IPS-15b (cell line): ENCODE measurements around the gene MYOF.

Experiments used
- H3K27me3 ChIP-seq: one replicate; pipeline ENCODE4 v1.6.1; 2013; ENCODE audit warnings: low read length; ENCODE audit not compliant: control insufficient read depth, insufficient read depth
- H3K36me3 ChIP-seq: one replicate; pipeline ENCODE4 v1.6.1; 2013; ENCODE audit warnings: low read length; ENCODE audit not compliant: control insufficient read depth, insufficient read depth
- H3K4me1 ChIP-seq: one replicate; pipeline ENCODE4 v1.6.1; 2013; ENCODE audit warnings: mild to moderate bottlenecking, low read length; ENCODE audit not compliant: control insufficient read depth, insufficient read depth
- H3K4me3 ChIP-seq: one replicate; pipeline ENCODE4 v1.5.1; 2013; ENCODE audit warnings: low read depth, low read length
- H3K9ac ChIP-seq: one replicate; pipeline ENCODE4 v1.6.1; 2013; ENCODE audit warnings: low read depth, mild to moderate bottlenecking, low read length
- H3K9me3 ChIP-seq: one replicate; pipeline ENCODE4 v1.6.1; 2013; ENCODE audit warnings: mild to moderate bottlenecking, low read length; ENCODE audit not compliant: control insufficient read depth, insufficient read depth

Gene MYOF

DNA sequence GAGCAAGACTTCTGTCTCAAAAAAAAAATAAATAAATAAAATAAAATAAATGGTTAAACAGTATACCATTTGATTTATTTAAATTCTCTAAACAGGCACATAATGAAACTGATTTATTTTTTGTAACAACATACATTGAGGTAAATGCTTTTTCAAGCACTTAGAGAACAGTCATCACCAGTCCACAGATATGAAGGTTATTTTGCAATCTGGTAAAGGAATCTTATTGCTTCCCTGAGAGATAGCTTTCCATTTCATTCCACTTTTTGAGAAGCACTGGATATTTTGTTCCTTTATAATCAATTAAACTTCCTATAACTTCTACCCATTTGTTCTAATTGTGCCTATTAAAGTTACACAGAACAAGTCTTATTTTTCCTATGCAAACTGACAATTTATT is 19.5 kb upstream of the MYOF start:
- no peak overlapping the region for H3K4me3 ChIP-seq

DNA sequence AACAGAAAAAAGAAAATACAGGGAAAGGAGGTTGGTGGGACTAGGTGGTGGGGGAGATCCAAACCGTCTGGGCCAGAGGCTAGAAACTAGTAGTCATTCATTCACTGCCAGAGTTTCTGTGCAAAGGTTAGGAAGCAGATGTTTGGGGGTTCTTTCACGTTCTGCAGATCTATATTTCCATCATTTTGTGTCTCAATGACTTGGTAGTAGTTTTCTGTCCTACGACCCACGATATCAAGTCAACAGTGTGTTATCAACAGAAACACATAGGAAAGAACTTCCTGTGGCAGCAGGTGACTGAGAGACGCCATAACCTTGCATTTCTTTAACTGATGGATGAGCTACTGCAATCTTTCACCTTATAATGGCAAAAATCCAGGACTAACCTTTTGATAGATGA is 16.0 kb upstream of the MYOF start:
- Histone ChIP-seq H3K9ac (no peak overlapping the region), H3K4me3 (no peak overlapping the region), H3K9me3 (no peaks in the 10 kb centered on the region)

More for the DNA sequence above, 19.5 kb upstream of the MYOF start:
- H3K9me3 ChIP-seq = no peaks in the 10 kb centered on the region
- H3K27me3 ChIP-seq = no peaks in the 10 kb centered on the region
- H3K9ac ChIP-seq = no peak overlapping the region
- H3K4me1 ChIP-seq = no peaks in the 10 kb centered on the region
- H3K36me3 ChIP-seq = peaks cover 3% of the 10 kb centered on the region

DNA sequence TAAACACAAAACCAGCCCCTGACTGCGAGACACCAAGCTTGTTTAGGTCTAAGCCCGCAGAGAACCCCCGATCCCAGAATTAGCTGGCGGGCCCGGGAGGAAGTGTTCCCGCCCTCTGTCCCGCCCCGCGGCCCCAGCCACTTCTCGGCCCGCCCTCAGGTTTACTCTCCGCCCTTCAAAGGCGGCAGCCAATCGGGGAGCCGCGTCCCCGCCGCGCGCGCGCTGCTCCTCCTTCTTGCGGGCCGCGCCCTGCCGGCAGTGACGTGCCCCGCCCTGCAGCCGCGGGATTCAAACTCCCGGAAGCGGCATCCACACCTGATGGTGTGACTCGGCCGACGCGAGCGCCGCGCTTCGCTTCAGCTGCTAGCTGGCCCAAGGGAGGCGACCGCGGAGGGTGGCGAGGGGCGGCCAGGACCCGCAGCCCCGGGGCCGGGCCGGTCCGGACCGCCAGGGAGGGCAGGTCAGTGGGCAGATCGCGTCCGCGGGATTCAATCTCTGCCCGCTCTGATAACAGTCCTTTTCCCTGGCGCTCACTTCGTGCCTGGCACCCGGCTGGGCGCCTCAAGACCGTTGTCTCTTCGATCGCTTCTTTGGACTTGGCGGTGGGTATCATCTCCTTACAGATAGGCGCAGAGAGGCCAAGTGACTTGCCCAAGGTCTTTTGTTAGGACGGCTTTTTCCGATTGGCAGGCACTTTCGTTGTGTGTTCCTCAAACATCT is 14.3 kb upstream of the MYOF start, which contains the start of gene CEP55:
TSS of gene CEP55 (plus strand) at position 291 of the 720 bp plus-strand sequence. CDS start 3,440 bp downstream, outside the sequence.
- Histone ChIP-seq H3K4me3 (peak within 1 kb of the TSS; percentile 86), H3K27me3 (peaks cover 12% of the 10 kb centered on the region), H3K4me1 (no peaks in the 10 kb centered on the region), H3K9ac (peak within 1 kb of the TSS; percentile 63), H3K36me3 (no peaks in the 10 kb centered on the region), H3K9me3 (no peaks in the 10 kb centered on the region)

More for the DNA sequence above, 16.0 kb upstream of the MYOF start:
- peaks cover 12% of the 10 kb centered on the region for H3K27me3 ChIP-seq
- no peaks in the 10 kb centered on the region for H3K4me1 ChIP-seq
- H3K36me3 ChIP-seq = no peaks in the 10 kb centered on the region

DNA sequence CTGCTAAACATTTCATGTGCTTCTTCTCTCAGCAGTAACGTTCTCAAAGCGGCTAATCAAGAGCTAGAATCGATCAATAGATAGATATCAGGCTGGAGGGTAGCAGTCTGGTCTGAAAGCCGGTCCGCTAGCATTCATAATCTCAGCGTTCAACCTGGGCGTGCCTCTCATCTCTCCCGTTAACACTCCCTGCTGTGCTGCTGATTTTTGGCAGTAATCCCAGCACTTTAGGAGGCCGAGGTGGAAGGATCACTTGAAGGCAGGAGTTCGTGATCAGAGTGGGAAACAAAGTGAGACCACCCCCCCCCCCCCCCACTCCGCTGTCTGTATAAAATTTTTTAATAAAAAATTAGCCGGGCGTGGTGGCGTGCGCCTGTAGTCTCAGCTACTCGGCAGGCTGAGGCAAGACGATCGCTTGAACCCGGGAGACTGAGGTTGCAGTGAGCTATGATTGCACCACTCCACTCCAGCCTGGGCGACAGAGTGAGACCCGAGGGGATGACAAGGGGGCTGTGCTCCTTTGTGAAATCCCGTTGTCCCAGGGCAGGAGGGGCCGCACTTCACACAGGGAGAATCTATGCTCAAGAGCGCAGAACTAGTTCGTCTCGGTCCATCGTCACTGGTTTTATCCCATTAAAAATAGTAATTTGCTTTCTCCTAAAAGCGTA is 13.7 kb upstream of the MYOF start:
- H3K4me1 ChIP-seq = no peaks in the 10 kb centered on the region
- no peaks in the 10 kb centered on the region for H3K36me3 ChIP-seq
- H3K27me3 ChIP-seq = peaks cover 12% of the 10 kb centered on the region
- peak overlapping the region; percentile 86 for H3K4me3 ChIP-seq
- H3K9ac ChIP-seq = peak overlapping the region; percentile 4
- no peaks in the 10 kb centered on the region for H3K9me3 ChIP-seq

DNA sequence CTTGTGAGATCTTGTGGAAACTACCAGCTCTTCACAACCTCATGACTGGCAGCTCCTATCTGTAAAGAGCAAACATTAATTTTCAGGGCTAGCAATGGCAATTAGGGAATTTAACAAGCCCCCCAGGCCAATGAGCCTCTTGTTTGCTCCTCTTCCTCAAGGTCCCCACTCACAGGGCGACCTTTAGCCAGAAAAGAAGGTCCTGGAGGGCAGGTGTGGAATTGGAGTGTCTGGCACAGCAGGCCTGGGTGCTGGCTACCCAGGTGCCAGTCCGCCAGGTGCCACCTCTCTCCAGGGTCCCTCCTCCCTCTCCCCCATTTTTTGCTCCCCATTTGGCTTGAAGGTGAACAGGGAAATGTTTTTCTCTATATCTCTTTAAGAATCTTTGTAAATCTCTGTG is 12.4 kb upstream of the MYOF start:
- Histone ChIP-seq H3K4me3 (no peak overlapping the region), H3K4me1 (no peaks in the 10 kb centered on the region), H3K9ac (no peak overlapping the region), H3K9me3 (no peaks in the 10 kb centered on the region), H3K27me3 (peaks cover 12% of the 10 kb centered on the region), H3K36me3 (no peaks in the 10 kb centered on the region)

DNA sequence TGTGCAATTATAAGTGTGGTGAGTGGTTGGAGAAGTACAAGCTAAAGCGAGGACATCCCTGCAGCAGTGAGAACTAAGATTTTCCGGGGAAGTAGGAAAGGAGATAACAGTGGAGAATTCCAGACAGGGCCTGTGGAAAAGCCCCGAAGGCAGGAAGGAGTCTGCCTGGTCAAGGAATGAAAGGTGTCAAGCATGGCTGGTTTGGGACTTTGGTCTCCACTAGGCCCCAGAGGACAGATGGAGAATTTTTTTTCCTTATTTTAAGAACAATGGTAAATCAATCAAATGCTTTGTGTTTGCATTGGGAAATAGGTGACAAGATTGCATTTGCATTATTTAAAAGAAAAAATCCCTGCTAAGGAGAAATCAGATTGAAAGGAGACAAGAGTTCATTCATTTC is 11.0 kb upstream of the MYOF start:
- Histone ChIP-seq H3K9ac (no peak overlapping the region), H3K4me3 (no peak overlapping the region), H3K4me1 (no peaks in the 10 kb centered on the region), H3K36me3 (no peaks in the 10 kb centered on the region), H3K9me3 (no peaks in the 10 kb centered on the region), H3K27me3 (peaks cover 12% of the 10 kb centered on the region)

DNA sequence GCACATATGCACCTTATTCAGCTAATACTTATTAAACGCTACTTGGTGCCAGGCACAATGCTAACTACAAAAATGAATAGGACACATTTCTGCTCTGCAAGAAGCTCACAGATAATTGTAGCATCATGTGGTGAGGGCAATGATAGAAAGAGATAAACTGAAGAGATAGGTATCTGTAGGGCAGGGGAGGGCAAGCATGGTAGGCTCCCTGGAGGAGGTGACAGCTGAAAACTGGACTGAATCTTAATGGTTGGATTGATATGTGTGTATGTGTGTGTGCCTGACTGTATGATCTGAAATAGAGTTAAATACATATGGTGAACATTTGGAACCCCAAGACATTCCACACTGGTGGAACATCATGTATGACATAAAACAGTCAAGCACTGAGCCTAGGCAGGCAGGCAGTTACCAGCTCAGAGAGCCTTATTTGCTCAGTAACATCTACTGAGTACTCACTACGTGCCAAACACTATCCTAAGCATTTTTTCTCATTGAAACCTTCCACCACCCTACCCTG is 9.5 kb upstream of the MYOF start:
- H3K36me3 ChIP-seq = no peaks in the 10 kb centered on the region
- no peak overlapping the region for H3K4me3 ChIP-seq
- H3K9ac ChIP-seq = no peak overlapping the region
- H3K9me3 ChIP-seq = no peaks in the 10 kb centered on the region
- peaks cover 12% of the 10 kb centered on the region for H3K27me3 ChIP-seq
- no peaks in the 10 kb centered on the region for H3K4me1 ChIP-seq

DNA sequence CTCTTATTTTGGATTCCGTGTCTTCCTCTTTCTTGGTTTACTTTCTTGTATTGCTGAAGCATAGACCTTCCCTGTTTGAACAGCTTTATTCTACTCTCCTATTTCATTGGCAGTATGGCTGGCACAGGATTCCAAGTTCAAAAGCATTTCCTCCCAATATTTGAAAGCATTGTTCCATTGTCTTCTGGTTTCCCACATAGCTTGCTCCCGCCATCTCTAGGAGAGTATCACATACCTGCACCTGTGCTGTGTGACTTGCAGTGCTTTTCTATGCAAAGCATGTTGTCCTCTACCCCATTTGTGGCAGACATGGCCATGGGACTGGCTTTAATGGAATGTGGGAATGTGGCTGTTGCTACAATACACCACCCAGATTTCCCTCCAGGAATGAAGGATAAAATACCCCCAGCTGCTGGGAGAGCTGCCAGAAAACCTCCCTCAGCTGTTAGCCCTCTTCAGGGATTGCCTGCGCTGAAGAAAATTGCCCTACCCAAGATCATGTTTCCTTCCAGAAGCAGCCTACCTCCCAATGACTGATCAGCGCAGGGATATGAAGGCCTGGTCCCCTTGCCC is 6.9 kb upstream of the MYOF start:
- Histone ChIP-seq H3K9ac (no peak overlapping the region), H3K27me3 (no peaks in the 10 kb centered on the region), H3K36me3 (no peaks in the 10 kb centered on the region), H3K4me3 (no peak overlapping the region), H3K9me3 (no peaks in the 10 kb centered on the region), H3K4me1 (no peaks in the 10 kb centered on the region)

DNA sequence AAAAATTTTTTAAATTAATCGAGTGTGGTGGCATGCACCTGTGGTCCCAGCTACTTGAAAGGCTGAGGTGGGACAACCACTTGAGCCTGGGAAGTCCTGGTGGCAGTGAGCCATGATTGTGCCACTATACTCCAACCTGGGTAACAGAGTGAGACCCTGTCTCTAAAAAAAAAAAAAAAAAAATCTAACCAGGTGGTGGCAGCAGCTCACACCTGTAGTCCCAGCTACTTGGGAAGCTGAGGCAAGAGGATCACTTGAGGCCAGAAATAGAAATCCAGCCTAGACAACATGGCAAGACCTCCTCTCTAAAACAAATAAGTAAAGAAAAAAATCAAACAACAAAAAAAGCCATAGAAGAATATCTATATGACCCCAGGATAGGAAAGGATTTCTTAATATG is 3.6 kb upstream of the MYOF start:
- peaks cover 3% of the 10 kb centered on the region for H3K27me3 ChIP-seq
- no peaks in the 10 kb centered on the region for H3K9me3 ChIP-seq
- H3K9ac ChIP-seq = no peak overlapping the region
- H3K4me3 ChIP-seq = no peak overlapping the region
- H3K4me1 ChIP-seq = peaks cover 4% of the 10 kb centered on the region
- H3K36me3 ChIP-seq = no peaks in the 10 kb centered on the region

DNA sequence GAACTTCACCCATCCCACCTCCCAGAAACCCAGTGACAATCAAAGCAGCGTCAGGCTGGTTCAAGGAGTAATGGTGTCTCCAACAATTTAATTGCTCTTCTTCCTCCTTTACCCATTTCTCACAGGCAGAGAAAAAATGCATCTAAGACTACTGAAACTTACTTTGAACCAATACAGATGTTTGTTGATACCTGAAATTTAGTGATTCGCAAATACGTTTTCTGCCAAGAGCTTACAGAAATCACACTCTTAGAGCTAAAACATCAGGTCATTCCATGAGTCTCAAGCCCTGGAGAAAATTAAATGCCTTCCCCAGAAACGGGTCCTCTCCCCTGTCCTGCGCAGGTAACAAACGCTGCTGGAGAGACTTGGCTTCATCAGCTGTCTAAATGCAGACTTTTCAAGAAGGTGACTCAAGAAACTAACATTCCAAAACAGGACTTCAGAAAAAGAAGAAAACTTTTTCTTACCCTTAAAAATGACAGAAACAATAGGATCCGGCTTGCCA is 443 bp downstream of the MYOF start:
- no peaks in the 10 kb centered on the region for H3K9me3 ChIP-seq
- no peak overlapping the region for H3K9ac ChIP-seq
- H3K27me3 ChIP-seq = peaks cover 3% of the 10 kb centered on the region
- peaks cover 4% of the 10 kb centered on the region for H3K4me1 ChIP-seq
- H3K4me3 ChIP-seq = peak overlapping the region; percentile 74
- no peaks in the 10 kb centered on the region for H3K36me3 ChIP-seq

DNA sequence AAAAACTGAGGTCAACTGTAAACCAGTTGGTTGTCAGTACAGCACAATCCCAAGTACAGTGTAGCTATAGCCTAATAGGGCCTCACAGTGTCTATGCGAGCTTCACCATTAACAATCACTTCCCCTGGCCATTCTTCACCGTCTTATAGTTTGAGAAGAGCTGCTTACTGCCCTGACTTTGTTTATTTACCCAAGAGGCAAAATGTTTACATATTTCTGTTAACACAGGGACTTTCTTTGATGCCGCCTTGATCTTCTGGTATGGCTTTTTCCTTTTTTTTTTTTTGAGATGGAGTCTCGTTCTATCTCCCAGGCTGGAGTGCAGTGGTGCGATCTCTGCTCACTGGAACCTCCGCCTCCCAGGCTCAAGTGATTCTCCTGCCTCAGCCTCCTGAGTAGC is 3.3 kb downstream of the MYOF start:
- Histone ChIP-seq H3K9ac (no peak overlapping the region), H3K4me3 (no peak overlapping the region), H3K27me3 (peaks cover 3% of the 10 kb centered on the region), H3K36me3 (no peaks in the 10 kb centered on the region), H3K4me1 (peaks cover 6% of the 10 kb centered on the region), H3K9me3 (no peaks in the 10 kb centered on the region)
